HCT116 (cell line): ENCODE results near the gene SCFD2.

Source experiments
- CTCF ChIP-seq, 3 experiments: fragments of 200-600 bp in 1 of 3; sonication (generic) in 1 of 3; IDR thresholded peaks in 2 of 3; conservative IDR thresholded peaks in 1 of 3; 2 replicates each; pipeline ENCODE4 v1.5.1; 2012 to 2017; ENCODE audit warnings: low read depth in 2 of 3, low read length in 2 of 3, antibody characterized with exemption in 1 of 3, borderline replicate concordance in 1 of 3, control low read depth in 1 of 3, mild to moderate bottlenecking in 1 of 3, mixed read lengths in 1 of 3, mixed run types in 1 of 3, moderate library complexity in 1 of 3; ENCODE audit not compliant: insufficient read depth in 1 of 3
- EZH2 ChIP-seq: fragments of 200-600 bp; sonication (generic); IDR thresholded peaks from 2 replicates; pipeline ENCODE4 v1.6.1; 2017; ENCODE audit warnings: antibody characterized with exemption, mixed run types
- FOSL1 ChIP-seq: IDR thresholded peaks from 2 replicates; pipeline ENCODE4 v1.6.1; 2012; ENCODE audit warnings: low read depth
- JUND ChIP-seq: IDR thresholded peaks from 2 replicates; pipeline ENCODE4 v1.6.1; 2012
- MAX ChIP-seq: IDR thresholded peaks from 2 replicates; pipeline ENCODE4 v1.6.1; 2012
- POLR2A ChIP-seq: IDR thresholded peaks from 2 replicates; pipeline ENCODE4 v1.7.0; 2011; ENCODE audit warnings: borderline replicate concordance; ENCODE audit not compliant: insufficient read depth, insufficient read length; ENCODE audit errors: extremely low read depth
- POLR2AphosphoS5 ChIP-seq: IDR thresholded peaks from 2 replicates; pipeline ENCODE4 v1.6.1; 2011; ENCODE audit warnings: mild to moderate bottlenecking, low read depth, low read length, moderate library complexity
- RAD21 ChIP-seq: IDR thresholded peaks from 2 replicates; pipeline ENCODE4 v1.6.1; 2012; ENCODE audit warnings: low read depth, mild to moderate bottlenecking
- SP1 ChIP-seq: IDR thresholded peaks from 2 replicates; pipeline ENCODE4 v1.6.1; 2012; ENCODE audit warnings: low read depth
- YY1 ChIP-seq: IDR thresholded peaks from 2 replicates; pipeline ENCODE4 v1.6.1; 2011; ENCODE audit warnings: low read length, low read depth, moderate library complexity, mild to moderate bottlenecking; ENCODE audit not compliant: insufficient replicate concordance; ENCODE audit errors: extremely low read depth
- ZNF274 ChIP-seq: fragments of 200-500 bp; sonication (Bioruptor generic); IDR thresholded peaks from 2 replicates; pipeline ENCODE4 v1.6.1; 2014; ENCODE audit warnings: mild to moderate bottlenecking, low read depth, low read length, inconsistent platforms
- TF ChIP-seq, protein P1 (sequence below): IDR thresholded peaks from 2 replicates; pipeline ENCODE4 v1.6.1; 2012
- TF ChIP-seq, protein P2 (sequence below): IDR thresholded peaks from 2 replicates; pipeline ENCODE4 v1.6.1; 2011; ENCODE audit warnings: mild to moderate bottlenecking, low read length, moderate library complexity; ENCODE audit not compliant: insufficient replicate concordance; ENCODE audit errors: extremely low read depth

- TF ChIP-seq CTCF (IDR thresholded peaks at IDR 0.05 in 2 of 3, conservative IDR thresholded peaks at IDR 0.05 in 1 of 3; ENCODE audit: borderline replicate concordance in 1 of 3, insufficient read depth in 1 of 3, low read depth in 2 of 3, low read length in 2 of 3) (no peak), POLR2A (no peak), RAD21 (no peak), POLR2AphosphoS5 (no peak), MAX (no peak), YY1 (no peak), ZNF274 (no peak), SP1 (no peak), JUND (no peak), EZH2 (no peak), FOSL1 (no peak)
- TF ChIP-seq, protein P1, sequence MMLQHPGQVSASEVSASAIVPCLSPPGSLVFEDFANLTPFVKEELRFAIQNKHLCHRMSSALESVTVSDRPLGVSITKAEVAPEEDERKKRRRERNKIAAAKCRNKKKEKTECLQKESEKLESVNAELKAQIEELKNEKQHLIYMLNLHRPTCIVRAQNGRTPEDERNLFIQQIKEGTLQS: no peak
- TF ChIP-seq, protein P2, sequence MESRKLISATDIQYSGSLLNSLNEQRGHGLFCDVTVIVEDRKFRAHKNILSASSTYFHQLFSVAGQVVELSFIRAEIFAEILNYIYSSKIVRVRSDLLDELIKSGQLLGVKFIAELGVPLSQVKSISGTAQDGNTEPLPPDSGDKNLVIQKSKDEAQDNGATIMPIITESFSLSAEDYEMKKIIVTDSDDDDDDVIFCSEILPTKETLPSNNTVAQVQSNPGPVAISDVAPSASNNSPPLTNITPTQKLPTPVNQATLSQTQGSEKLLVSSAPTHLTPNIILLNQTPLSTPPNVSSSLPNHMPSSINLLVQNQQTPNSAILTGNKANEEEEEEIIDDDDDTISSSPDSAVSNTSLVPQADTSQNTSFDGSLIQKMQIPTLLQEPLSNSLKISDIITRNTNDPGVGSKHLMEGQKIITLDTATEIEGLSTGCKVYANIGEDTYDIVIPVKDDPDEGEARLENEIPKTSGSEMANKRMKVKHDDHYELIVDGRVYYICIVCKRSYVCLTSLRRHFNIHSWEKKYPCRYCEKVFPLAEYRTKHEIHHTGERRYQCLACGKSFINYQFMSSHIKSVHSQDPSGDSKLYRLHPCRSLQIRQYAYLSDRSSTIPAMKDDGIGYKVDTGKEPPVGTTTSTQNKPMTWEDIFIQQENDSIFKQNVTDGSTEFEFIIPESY: no peak
Observed at GRCh38 chr4:52951016-52951415, 414.8 kb downstream of the SCFD2 start.
